Measurements from ENCODE around the gene OGDHL.

GRCh38 chr10:49760789-49761188, 1.3 kb downstream of the OGDHL start:
- TF ChIP-seq CTCF (IDR thresholded peaks at IDR 0.05) (no peak), POLR2A (IDR thresholded peaks at IDR 0.05) (no peak)
